Measurements from ENCODE around the gene PAF1. TPM values are rescaled to one million over a fixed set of nuclear protein-coding genes. Genes with fewer than 3 reads are reported as not detected.
A peak's percentile ranks its signal among the peaks of the same experiment; 100 is the strongest.

The PAF1 gene
- polyA plus RNA-seq, 2 of the 4 experiments (the other 2 are of a cell fraction), result 103 to 110 TPM

DNA sequence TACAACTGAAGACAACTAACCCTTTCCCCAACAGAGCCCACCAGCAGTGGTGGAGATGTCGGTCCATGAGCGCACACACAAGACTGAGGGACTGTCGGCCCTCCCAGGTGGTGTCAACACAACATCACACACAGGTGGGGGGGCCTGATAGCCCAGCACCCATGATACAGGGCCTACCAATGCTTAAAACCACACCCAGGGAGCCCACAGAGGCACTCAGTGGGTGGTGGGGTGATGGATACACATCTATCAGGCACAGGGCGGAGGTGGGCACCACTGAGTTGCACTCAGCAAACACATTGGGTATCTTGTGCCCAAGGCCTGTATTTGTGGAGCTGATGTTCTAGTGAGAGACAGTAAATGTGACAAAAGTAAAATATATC, 8.8 kb upstream of the PAF1 start:
- no peak overlapping the region for H3K4me3 ChIP-seq
- ChIA-PET CTCF (interaction anchor here (2.0 to 21.4 kb wide), 9 partner anchors 8 to 289 kb away, joined by 6 to 484 read pairs (median 35); partner anchors contain the start of genes EID2B, PLEKHG2, RPS16 and ZFP36), POLR2A (interaction anchor here (3.1 to 3.8 kb wide), 3 partner anchors 8 to 36 kb away, joined by 49 to 122 read pairs (median 63); partner anchors contain the start of genes MED29, PAF1, RPS16 and ZFP36)
- WGBS (ENCODE audit: missing lambda C conversion rate), result 88% methylated on average over 4 of the region's 4 CpGs
- H3K4me2 ChIP-seq, result no peak overlapping the region
- peaks cover 72% of the 10 kb centered on the region for H3K4me1 ChIP-seq
- no peak for FAIRE-seq
- no peaks in the 10 kb centered on the region for H3K9me3 ChIP-seq
- TF ChIP-seq, protein P1, sequence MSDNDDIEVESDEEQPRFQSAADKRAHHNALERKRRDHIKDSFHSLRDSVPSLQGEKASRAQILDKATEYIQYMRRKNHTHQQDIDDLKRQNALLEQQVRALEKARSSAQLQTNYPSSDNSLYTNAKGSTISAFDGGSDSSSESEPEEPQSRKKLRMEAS (IDR thresholded peaks at IDR 0.05), result no peak
- TF ChIP-seq, protein P2, sequence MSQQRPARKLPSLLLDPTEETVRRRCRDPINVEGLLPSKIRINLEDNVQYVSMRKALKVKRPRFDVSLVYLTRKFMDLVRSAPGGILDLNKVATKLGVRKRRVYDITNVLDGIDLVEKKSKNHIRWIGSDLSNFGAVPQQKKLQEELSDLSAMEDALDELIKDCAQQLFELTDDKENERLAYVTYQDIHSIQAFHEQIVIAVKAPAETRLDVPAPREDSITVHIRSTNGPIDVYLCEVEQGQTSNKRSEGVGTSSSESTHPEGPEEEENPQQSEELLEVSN (IDR thresholded peaks at IDR 0.05; ENCODE audit: borderline replicate concordance, low read depth), result no peak
- no peak for TF ChIP-seq GATA3 (IDR thresholded peaks at IDR 0.05; ENCODE audit: borderline replicate concordance)
- TF ChIP-seq RARB (CRISPR knock-in tag; IDR thresholded peaks at IDR 0.05), result no peak
- no peak for TF ChIP-seq ZC3H11A (IDR thresholded peaks at IDR 0.05)
- no peak for TF ChIP-seq TP53 (CRISPR knock-in tag; IDR thresholded peaks at IDR 0.05)
- no peak for TF ChIP-seq RCOR1 (IDR thresholded peaks at IDR 0.05; ENCODE audit: low read depth, low read length)
- no peak for TF ChIP-seq NR3C1 (IDR thresholded peaks at IDR 0.05)
- no peak for TF ChIP-seq SREBF2 (IDR thresholded peaks at IDR 0.05)
- no peak for TF ChIP-seq FOXS1 (CRISPR knock-in tag; IDR thresholded peaks at IDR 0.05)
- TF ChIP-seq NPAS2 (CRISPR knock-in tag; IDR thresholded peaks at IDR 0.05; ENCODE audit: borderline replicate concordance), result no peak
- no peak for TF ChIP-seq EHF (CRISPR knock-in tag; IDR thresholded peaks at IDR 0.05)
- no peak for TF ChIP-seq CHD2 (IDR thresholded peaks at IDR 0.05; ENCODE audit: low read length, partially characterized antibody)
- TF ChIP-seq, protein P3, sequence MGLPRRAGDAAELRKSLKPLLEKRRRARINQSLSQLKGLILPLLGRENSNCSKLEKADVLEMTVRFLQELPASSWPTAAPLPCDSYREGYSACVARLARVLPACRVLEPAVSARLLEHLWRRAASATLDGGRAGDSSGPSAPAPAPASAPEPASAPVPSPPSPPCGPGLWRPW (IDR thresholded peaks at IDR 0.05), result no peak
- TF ChIP-seq CBX8 (IDR thresholded peaks at IDR 0.05), result no peak
- TF ChIP-seq, protein P4, sequence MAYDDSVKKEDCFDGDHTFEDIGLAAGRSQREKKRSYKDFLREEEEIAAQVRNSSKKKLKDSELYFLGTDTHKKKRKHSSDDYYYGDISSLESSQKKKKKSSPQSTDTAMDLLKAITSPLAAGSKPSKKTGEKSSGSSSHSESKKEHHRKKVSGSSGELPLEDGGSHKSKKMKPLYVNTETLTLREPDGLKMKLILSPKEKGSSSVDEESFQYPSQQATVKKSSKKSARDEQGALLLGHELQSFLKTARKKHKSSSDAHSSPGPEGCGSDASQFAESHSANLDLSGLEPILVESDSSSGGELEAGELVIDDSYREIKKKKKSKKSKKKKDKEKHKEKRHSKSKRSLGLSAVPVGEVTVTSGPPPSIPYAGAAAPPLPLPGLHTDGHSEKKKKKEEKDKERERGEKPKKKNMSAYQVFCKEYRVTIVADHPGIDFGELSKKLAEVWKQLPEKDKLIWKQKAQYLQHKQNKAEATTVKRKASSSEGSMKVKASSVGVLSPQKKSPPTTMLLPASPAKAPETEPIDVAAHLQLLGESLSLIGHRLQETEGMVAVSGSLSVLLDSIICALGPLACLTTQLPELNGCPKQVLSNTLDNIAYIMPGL (CRISPR knock-in tag; IDR thresholded peaks at IDR 0.05; ENCODE audit: borderline replicate concordance), result no peak
- TF ChIP-seq, protein P5, sequence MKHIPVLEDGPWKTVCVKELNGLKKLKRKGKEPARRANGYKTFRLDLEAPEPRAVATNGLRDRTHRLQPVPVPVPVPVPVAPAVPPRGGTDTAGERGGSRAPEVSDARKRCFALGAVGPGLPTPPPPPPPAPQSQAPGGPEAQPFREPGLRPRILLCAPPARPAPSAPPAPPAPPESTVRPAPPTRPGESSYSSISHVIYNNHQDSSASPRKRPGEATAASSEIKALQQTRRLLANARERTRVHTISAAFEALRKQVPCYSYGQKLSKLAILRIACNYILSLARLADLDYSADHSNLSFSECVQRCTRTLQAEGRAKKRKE (CRISPR knock-in tag; IDR thresholded peaks at IDR 0.05; ENCODE audit: low read depth), result no peak
- no peak for TF ChIP-seq KDM1A (IDR thresholded peaks at IDR 0.05; ENCODE audit: low read depth)
- DNase-seq (ENCODE audit: low read depth in 1 of 2, low spot score in 1 of 2), result no peak
- no peak for ATAC-seq
- H3K27ac ChIP-seq, result peak overlapping the region; percentile 92 to 99

DNA sequence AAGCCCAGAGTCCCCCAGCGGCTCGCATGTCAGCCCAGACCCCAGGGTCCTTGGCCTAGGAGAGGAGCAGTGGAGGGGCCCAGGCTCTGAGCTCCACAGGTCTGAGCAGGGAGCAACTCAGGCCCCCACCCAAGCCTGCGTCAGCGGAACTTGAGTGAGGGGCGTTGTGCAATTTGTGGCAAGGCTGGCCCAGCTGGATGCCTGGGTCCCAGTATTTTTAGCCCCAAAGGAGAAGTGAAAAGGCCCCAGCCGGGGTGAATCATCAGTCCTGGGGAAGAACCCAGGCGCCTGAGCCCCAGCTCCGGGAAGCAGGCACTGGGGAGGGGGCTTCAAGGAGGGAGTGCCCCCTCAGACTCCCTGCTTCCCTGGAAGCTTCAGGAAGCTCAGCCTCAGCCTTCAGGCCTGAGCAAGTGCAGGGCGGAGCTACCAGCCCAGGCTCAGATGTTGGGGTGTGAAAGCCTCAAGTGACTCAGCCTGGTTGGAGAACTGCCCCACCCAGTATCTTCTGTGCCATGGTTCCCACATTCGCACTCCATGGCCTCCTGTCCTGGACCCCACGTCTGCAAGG, 7.5 kb upstream of the PAF1 start:
- peak; percentile 86 for FAIRE-seq
- Histone ChIP-seq H3K9me3 (no peaks in the 10 kb centered on the region), H3K4me3 (peak overlapping the region; percentile 22; the same call in 2 of the 3 replicates), H3K4me1 (peaks cover 63% of the 10 kb centered on the region), H3K27ac (peak overlapping the region; percentile 92 to 99), H3K4me2 (peak overlapping the region; percentile 85)
- ChIA-PET POLR2A (interaction anchor here (0.6 to 3.8 kb wide), 12 partner anchors 9 to 468 kb away, joined by 3 to 122 read pairs (median 8); partner anchors contain the start of genes FBXO17, MRPS12, PLEKHG2 and RPS16), CTCF (interaction anchor here (0.5 to 21.4 kb wide), 66 partner anchors 9 to 995 kb away, joined by 3 to 484 read pairs (median 4); partner anchors contain the start of genes DLL3, EID2, EID2B and FAM98C)
- peak; percentile 84 to 92 for DNase-seq (ENCODE audit: low read depth in 1 of 2, low spot score in 1 of 2)
- peak; percentile 27 to 39 for ATAC-seq
- WGBS (ENCODE audit: missing lambda C conversion rate), result 32% methylated on average over 11 of the region's 11 CpGs
- TF ChIP-seq MAFK (IDR thresholded peaks at IDR 0.05; ENCODE audit: partially characterized antibody) (peak; percentile 20), SREBF2 (IDR thresholded peaks at IDR 0.05) (no peak), ZNF302 (CRISPR knock-in tag; IDR thresholded peaks at IDR 0.05) (no peak), BHLHE40 (IDR thresholded peaks at IDR 0.05; ENCODE audit: low read depth, low read length) (no peak), NFE2L2 (conservative IDR thresholded peaks at IDR 0.05; ENCODE audit: low read length) (no peak), KDM5A (IDR thresholded peaks at IDR 0.05) (no peak), FOSL2 (IDR thresholded peaks at IDR 0.05) (peak; percentile 47; the same call in 1 of the 2 replicates), FOSL2 (CRISPR knock-in tag; IDR thresholded peaks at IDR 0.05) (peak; percentile 82), POLR2AphosphoS2 (conservative IDR thresholded peaks at IDR 0.05; ENCODE audit: low read length) (no peak), NR3C1 (IDR thresholded peaks at IDR 0.05) (no peak), RCOR1 (IDR thresholded peaks at IDR 0.05; ENCODE audit: low read depth, low read length) (no peak; the same call in 1 of the 2 replicates), ZFP36 (IDR thresholded peaks at IDR 0.05; ENCODE audit: borderline replicate concordance, partially characterized antibody) (no peak), EHMT2 (IDR thresholded peaks at IDR 0.05; ENCODE audit: low read depth) (no peak), CHD2 (IDR thresholded peaks at IDR 0.05; ENCODE audit: low read length, partially characterized antibody) (no peak)
- TF ChIP-seq, protein P2 (IDR thresholded peaks at IDR 0.05; ENCODE audit: borderline replicate concordance, low read depth), result peak; percentile 71
- TF ChIP-seq, protein P6, sequence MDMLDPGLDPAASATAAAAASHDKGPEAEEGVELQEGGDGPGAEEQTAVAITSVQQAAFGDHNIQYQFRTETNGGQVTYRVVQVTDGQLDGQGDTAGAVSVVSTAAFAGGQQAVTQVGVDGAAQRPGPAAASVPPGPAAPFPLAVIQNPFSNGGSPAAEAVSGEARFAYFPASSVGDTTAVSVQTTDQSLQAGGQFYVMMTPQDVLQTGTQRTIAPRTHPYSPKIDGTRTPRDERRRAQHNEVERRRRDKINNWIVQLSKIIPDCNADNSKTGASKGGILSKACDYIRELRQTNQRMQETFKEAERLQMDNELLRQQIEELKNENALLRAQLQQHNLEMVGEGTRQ (IDR thresholded peaks at IDR 0.05), result no peak
- TF ChIP-seq, protein P1 (IDR thresholded peaks at IDR 0.05), result peak; percentile 82
- TF ChIP-seq, protein P4 (CRISPR knock-in tag; IDR thresholded peaks at IDR 0.05; ENCODE audit: borderline replicate concordance), result peak; percentile 55; the same call in 1 of the 2 replicates
